Activated CD8-positive, alpha-beta memory T cell treated with anti-CD3 and anti-CD28 coated beads, Interleukin-2, amount 50 U/mL, for 24 hours (primary cell): ENCODE measurements around the gene NLRP9.

Experiments
- DNase-seq: peaks from one replicate; pipeline ENCODE4 v3.0.0-alpha.2; 2020; ENCODE audit errors: extremely low read depth

NLRP9 gene

GRCh38 chr19:55704494-55705245 is 33.5 kb downstream of the NLRP9 start:
- DNase-seq: no peak

DNA sequence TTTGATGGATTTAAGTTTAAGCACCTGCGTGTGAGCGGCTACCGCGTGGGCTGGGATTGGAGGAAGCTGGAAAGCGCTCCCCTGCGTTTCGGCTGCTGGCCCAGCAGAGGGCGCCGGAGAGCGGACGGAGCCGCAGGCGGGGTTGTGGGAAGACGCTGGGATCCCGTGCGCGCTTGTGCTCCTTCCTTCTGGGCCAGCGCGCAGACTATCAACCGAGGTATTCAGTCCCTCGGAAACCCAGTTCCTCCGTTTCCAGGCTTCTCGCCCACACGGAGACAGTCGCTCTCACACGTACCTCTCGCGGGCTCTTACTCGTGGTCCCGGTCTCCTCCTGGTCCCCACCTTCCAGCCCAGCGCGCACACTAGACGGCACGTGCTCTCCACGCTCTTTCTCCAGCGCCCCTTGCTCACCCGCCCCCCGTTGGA is 34.4 kb downstream of the NLRP9 start:
- DNase-seq: peak; percentile 7

DNA sequence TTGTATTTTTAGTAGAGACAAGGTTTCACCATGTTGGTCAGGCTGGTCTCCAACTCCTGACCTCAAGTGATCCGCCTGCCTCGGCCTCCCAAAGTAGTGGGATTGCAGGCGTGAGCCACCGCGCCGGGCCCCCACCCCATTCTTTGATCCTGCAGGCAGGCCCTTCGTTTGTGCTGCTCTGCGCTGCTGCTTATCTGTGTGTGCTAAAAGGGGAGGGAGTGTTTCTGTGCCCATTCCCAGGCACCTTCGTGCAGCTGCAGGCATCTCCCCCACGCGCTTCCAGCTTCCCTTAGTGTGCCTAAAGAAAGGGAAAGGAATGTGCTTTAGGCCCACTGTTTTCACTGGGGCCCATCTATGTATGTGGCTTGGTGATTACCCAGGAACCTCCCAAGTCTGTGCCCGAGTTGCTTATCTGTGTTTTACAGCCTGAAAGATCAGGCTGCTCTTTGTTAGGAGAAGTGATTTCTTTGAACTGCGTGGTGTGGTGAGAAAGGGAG is 36.0 kb downstream of the NLRP9 start:
- DNase-seq: no peak

GRCh38 chr19:55700813-55701212 is 37.4 kb downstream of the NLRP9 start:
- no peak for DNase-seq

DNA sequence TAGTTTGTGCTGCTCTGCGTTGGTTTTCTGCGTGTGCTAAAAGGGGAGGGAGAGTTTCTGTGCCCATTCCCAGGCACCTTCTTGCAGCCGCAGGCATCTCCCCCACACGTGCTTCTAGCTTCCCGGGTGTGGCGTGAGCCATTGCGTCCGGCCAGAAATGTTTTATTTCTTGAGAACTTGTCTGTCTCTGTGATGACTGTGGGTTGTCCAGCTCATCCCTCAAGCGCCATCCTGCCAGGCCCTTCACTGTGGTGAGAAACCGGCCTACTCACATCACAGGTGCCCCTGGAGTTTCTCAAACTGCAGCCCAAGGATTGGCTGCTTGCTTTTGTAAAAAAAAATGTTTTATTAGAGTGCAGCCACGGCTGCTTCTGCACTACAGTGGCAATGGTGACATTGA is 39.0 kb downstream of the NLRP9 start:
- no peak for DNase-seq

GRCh38 chr19:55698256-55698655 is 39.9 kb downstream of the NLRP9 start:
- no peak for DNase-seq

DNA sequence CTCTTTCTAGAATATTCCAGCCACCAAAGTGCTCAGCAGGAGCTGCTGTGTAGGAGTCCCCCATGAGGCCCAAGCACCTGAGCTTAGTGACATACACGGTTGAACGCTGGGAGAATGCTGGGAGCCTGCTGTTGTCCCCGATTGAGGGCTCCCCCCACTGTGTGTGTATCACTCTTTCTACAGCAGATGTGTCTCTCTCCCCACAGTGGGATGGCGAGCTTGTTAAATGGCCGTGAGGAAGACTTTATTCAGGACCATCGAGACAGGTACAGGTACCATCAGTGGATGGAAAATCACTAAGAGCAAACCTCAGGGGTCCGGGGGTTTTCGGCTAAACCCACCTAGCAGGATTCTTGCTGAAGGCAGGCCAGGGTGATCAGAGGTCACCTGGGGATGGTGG is 40.5 kb downstream of the NLRP9 start:
- no peak for DNase-seq

DNA sequence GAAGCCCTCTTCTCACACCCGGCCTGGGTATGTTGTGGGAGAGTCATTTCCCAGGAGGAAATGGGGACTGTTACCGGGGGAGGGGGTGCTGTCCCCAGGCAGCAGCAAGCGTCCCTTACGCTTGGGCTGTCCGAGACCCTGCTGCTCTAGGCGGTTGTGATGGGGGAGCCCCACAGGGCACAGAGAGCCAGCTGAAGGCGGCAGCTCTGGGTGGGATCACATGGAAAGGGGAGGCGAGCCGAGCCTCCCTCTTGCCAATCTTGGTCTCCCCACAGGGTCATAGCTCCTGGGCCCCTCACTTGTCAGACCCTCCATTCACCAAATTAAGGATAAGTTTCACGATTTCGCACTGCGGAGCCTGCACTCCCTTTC is 41.1 kb downstream of the NLRP9 start:
- no peak for DNase-seq

DNA sequence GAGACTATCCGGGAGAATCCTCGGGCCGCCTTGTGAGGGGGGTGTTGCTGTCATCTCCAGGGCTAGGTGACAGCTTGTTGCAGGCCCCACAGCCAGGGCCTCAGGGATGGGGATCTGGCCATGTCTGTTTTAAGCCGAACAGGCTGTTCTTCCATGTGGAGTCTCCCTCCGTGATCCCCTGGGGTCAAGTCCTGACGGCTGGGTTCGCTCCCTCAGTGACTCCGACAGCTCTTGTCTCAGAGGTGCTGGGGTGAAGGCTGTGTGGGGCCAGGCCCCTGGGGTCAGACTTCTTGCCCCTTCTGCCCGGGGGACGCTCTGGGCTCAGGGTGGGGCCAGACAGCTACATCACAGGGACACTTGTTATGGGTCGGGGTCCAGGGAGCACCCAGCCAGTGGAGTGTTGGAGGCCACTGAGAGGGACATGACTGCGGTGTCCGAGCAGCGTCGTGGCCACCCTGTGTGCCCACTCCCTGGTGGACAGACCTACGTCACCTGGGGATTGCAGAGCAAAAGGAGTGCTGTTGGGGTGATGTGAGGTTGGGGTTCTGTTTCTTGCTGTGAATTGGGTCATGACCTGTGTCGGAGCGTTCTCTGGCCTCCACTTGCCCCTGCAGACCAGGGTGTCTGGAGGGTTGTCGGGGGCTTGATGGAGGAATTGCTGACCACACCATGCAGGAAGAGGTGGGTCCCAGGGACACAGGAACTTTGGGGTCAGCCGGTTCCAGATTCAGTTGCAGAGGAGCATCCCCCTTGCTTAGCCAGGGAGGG is 41.7 kb downstream of the NLRP9 start:
- DNase-seq: no peak

DNA sequence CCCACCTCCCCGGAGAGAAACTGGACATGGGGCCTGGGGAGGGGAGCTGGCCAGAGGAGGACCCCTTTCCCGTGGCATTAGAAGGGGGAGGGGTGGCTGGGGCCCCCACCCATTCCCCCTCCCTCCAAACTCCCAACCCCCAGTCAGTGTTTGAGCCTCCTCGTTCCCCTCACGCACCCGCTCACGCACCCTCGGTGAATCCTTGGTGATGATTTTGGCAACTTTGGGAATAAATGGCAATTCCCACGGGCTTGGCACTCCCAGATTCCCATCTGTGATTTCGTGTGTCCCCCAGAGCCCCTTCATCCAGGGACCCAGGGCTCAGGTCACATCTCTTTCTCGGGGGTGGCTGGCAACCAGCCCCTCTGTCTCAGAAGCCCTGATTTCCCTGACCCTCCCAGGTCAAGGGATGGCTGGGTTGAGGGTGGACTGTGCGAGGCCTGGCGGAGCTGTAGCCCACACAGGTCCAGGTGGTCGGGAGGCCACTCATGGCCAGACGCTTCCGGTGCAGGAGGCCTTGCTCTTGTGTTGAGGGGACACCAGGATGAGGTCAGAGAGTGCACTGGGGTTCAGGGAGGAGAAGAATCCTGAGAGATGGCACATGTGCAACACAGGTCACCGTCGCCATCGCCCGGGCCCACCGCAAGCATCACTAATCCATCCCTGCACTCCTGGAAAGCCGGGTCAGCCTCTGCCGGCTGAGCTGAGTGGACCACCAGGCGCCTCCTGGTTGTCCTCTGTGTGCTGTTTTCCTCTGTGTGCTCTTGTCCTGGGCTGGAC is 42.5 kb downstream of the NLRP9 start:
- DNase-seq: no peak

GRCh38 chr19:55694656-55695491 is 43.3 kb downstream of the NLRP9 start:
- DNase-seq: no peak

DNA sequence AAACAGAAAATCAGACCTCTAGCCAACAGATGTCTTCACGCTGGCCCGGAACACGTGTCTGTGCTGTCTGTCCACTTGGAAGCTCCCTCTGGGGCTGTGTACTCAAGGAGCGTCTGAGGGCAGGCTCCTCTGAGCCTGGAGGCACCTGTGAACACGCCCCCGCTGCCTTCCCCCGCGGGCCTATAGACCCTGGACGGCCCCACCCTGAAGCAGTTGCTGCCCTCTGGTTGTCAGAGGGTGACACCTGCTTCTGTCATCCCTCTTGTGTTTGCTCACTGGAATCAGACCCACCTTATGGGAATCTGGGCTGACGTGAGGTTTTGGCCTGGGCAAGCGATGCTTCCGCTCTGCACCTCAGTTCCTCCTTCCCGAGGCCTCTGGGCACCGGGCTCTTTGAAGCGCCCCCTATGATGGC is 44.0 kb downstream of the NLRP9 start:
- DNase-seq: no peak

DNA sequence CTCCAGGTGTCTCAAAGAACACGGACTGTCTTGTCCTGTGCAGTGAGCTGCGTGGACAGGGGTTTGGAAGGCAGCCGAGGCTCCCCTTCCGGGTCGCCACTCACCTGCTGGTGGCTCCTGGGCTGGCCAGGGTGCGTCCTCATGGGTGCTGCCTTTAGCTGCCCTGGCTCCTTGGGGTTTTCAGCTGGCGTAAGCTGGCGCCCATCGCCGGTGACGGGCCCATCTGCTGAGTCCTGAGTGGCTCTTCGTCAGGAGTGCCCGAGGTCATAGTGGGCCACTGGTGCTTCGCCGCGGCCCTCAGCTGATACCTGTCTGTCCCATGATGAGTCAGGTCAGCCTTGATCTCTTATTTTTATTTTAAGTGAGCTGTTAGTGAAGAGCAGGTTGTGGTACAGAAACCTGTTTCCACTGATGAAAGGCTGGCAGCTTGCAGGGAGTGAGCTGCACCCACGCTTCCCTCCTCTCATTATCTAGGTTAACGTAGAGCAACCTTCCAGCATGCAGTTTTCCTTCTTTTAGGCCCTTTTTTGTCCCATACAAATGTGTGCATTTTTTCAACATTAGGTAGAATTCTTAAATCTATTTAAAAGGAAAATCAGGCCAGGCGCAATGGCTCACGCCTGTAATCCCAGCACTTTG is 44.7 kb downstream of the NLRP9 start:
- no peak for DNase-seq

DNA sequence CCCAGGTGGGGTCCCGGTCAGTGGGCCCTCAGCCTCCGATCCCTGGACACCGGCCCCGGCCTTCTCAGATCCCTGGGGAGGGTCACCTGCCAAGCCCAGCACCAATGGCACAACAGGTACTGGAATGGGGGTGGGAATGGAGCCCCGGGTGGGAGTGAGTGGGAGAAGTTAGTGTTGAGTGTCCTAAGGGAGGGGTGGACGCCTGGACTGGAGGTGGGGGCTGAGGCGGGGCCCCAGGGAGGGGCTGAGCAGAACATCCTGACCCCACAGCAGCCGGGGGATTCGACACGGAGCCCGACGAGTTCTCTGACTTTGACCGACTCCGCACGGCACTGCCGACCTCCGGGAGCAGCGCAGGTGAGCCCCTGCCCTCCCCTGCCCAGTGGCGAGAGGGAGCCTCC is 45.5 kb downstream of the NLRP9 start:
- no peak for DNase-seq

GRCh38 chr19:55691561-55692481 is 46.4 kb downstream of the NLRP9 start:
- DNase-seq: no peak

GRCh38 chr19:55690769-55691545 is 47.2 kb downstream of the NLRP9 start:
- DNase-seq: no peak

- no peak for DNase-seq
These were observed 48.0 kb downstream of the NLRP9 start for GRCh38 chr19:55690109-55690768.

GRCh38 chr19:55689411-55690108 is 48.6 kb downstream of the NLRP9 start:
- no peak for DNase-seq
